Cardiac septum (tissue), 1 donor: ENCODE results near the gene UMPS. TPM values are rescaled to one million over a fixed set of nuclear protein-coding genes. Genes with fewer than 3 reads are reported as not detected.
"Not testable (repeated sequence)": the region's sequence is repeated elsewhere in the genome, so short reads cannot be mapped to it uniquely, and the experiment has no call there.

Source experiments
- DNase-seq: peaks from one replicate; pipeline ENCODE4 v3.0.0-alpha.2; 2020; ENCODE audit warnings: low spot score
- intact Hi-C: fragments of 100-400 bp; cut with DNase I; formaldehyde crosslinking; loops from one replicate; pipeline ENCODE4 v1.14.0; 2022
- total RNA-seq: library from RNA; stranded (reverse); fragmentation: NEBNext Ultra II Directional; extraction: Animal tissue kit (Norgen Biotek cat#: 25700); gene quantifications from one replicate; pipeline ENCODE4 v1.2.1, GENCODE V29; 2021
- donor health status: DM: no; HTN: no; CAD: no.

The UMPS gene
- total RNA-seq, 1 donor from 2014 or later = 13.5 TPM

GRCh38 chr3:124702950-124703349, 27.3 kb upstream of the UMPS start:
- intact Hi-C loops = no loop called here
- no peak for DNase-seq

- intact Hi-C loops = no loop called here
- no peak for DNase-seq
Observed at GRCh38 chr3:124705552-124705951, 24.7 kb upstream of the UMPS start.

GRCh38 chr3:124707223-124707622, 23.0 kb upstream of the UMPS start:
- DNase-seq, intact Hi-C loops: not testable (repeated sequence)

- DNase-seq = no peak
- intact Hi-C loops = no loop called here
Observed at GRCh38 chr3:124707656-124708062, 22.6 kb upstream of the UMPS start.

GRCh38 chr3:124714223-124714853, 15.9 kb upstream of the UMPS start:
- no peak for DNase-seq
- intact Hi-C loops = no loop called here

GRCh38 chr3:124722589-124722988, 7.7 kb upstream of the UMPS start:
- no peak for DNase-seq
- intact Hi-C loops = no loop called here

- no peak for DNase-seq
- intact Hi-C loops = no loop called here
Observed at GRCh38 chr3:124730941-124731297, 667 bp downstream of the UMPS start.

GRCh38 chr3:124731760-124732159, 1.5 kb downstream of the UMPS start:
- no peak for DNase-seq
- intact Hi-C loops = no loop called here

- intact Hi-C loops = no loop called here
- no peak for DNase-seq
Observed at GRCh38 chr3:124741027-124741426, 10.8 kb downstream of the UMPS start.

GRCh38 chr3:124745756-124746155, 15.5 kb downstream of the UMPS start:
- no peak for DNase-seq
- intact Hi-C loops = no loop called here

- intact Hi-C loops = no loop called here
- no peak for DNase-seq
Observed at GRCh38 chr3:124747111-124747981, 17.1 kb downstream of the UMPS start.

- DNase-seq = no peak
- intact Hi-C loops = no loop called here
Observed at GRCh38 chr3:124748560-124749198, 18.4 kb downstream of the UMPS start.

- intact Hi-C loops, DNase-seq: not testable (repeated sequence)
Observed at GRCh38 chr3:124749877-124750276, 19.6 kb downstream of the UMPS start.

GRCh38 chr3:124751501-124751900, 21.2 kb downstream of the UMPS start:
- intact Hi-C loops = no loop called here
- no peak for DNase-seq

- intact Hi-C loops = no loop called here
- DNase-seq = no peak
Observed at GRCh38 chr3:124752051-124752450, 21.8 kb downstream of the UMPS start.

- intact Hi-C loops, DNase-seq: not testable (repeated sequence)
Observed at GRCh38 chr3:124757926-124758325, 27.7 kb downstream of the UMPS start.

- intact Hi-C loops = no loop called here
- DNase-seq = no peak
Observed at GRCh38 chr3:124758851-124759635, 28.8 kb downstream of the UMPS start.

GRCh38 chr3:124759666-124760401, 29.6 kb downstream of the UMPS start:
- intact Hi-C loops = loop anchor here (10.0 kb wide), 1 partner anchor 405 kb away; no protein-coding TSS in a partner anchor
- no peak for DNase-seq

GRCh38 chr3:124760601-124761000, 30.3 kb downstream of the UMPS start:
- intact Hi-C loops = loop anchor here (10.0 kb wide), 1 partner anchor 404 kb away; no protein-coding TSS in a partner anchor
- DNase-seq = no peak
